GM12865 (cell line): ENCODE results near the gene SMC6.
A peak's percentile ranks its signal among the peaks of the same experiment; 100 is the strongest.

ENCODE experiments used
- DNase-seq: peaks from one replicate; pipeline ENCODE4 v3.0.0; 2010; ENCODE audit warnings: low read depth
- H3K4me3 ChIP-seq: 2 replicates; pipeline ENCODE4 v1.5.1; 2011; ENCODE audit warnings: mild to moderate bottlenecking, low read depth, low read length, control low read depth
- CTCF ChIP-seq: IDR thresholded peaks from 2 replicates; pipeline ENCODE4 v1.5.1; 2011; ENCODE audit warnings: low read length, control low read depth, low read depth, inconsistent platforms; ENCODE audit not compliant: insufficient read depth; ENCODE audit errors: missing control alignments

Gene SMC6

GRCh38 chr2:17657759-17658158 is 95.9 kb downstream of the SMC6 start:
- no peak overlapping the region for H3K4me3 ChIP-seq
- no peak for TF ChIP-seq CTCF
- DNase-seq = no peak

GRCh38 chr2:17652681-17653394 is 100.8 kb downstream of the SMC6 start:
- DNase-seq = no peak
- no peak overlapping the region for H3K4me3 ChIP-seq
- TF ChIP-seq CTCF = no peak

GRCh38 chr2:17649026-17649425 is 104.6 kb downstream of the SMC6 start:
- no peak overlapping the region for H3K4me3 ChIP-seq
- no peak for TF ChIP-seq CTCF
- no peak for DNase-seq

- H3K4me3 ChIP-seq = no peak overlapping the region
- no peak for TF ChIP-seq CTCF
- no peak for DNase-seq
Observed at GRCh38 chr2:17648581-17648980, 105.0 kb downstream of the SMC6 start.

GRCh38 chr2:17646838-17647701 is 106.5 kb downstream of the SMC6 start:
- no peak overlapping the region for H3K4me3 ChIP-seq
- DNase-seq = no peak
- TF ChIP-seq CTCF = no peak

GRCh38 chr2:17646081-17646554 is 107.5 kb downstream of the SMC6 start:
- no peak overlapping the region for H3K4me3 ChIP-seq
- TF ChIP-seq CTCF = peak; percentile 82
- peak; percentile 78 for DNase-seq
